Measurements from ENCODE around the gene SPEG. TPM values are rescaled to one million over a fixed set of nuclear protein-coding genes. Genes with fewer than 3 reads are reported as not detected.
A peak's percentile ranks its signal among the peaks of the same experiment; 100 is the strongest.

SPEG gene
- total RNA-seq, 1 experiment from 2014 or later: 30.7 TPM

DNA sequence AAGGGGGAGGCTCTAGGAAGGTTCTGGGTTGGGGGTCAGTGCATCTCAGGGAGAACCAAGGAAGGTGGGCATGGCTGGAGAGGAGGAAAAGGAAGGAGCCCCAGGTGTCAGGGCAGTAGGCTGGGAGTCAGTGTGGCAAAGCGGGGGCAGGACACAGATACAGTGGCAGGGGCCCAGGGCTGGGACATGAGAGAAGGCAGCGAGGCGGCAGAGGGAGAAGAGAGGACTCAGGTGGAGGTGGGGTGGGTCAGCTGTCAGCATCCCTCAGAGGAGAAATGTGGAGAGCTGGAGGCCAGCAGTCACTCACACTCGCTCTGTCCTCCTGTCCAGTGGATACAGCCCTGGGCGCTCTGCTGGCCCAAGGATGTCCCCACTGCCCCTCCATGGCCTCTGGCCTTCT, 58.4 kb downstream of the SPEG start:
- Histone ChIP-seq H3K27me3 (ENCODE audit: low read length) (no peaks in the 10 kb centered on the region), H3K4me2 (ENCODE audit: low read length) (no peak overlapping the region), H3K9me3 (ENCODE audit: low read length) (no peaks in the 10 kb centered on the region), H3K36me3 (ENCODE audit: low read depth, low read length) (no peaks in the 10 kb centered on the region), H4K20me1 (ENCODE audit: low read length) (no peaks in the 10 kb centered on the region), H3K9me2 (replicated peaks; ENCODE audit: low read length) (no peaks in the 10 kb centered on the region), H3F3A (ENCODE audit: low read length, unreplicated experiment) (no peaks in the 10 kb centered on the region), H3K9ac (ENCODE audit: low read length) (no peak overlapping the region), H3K4me1 (ENCODE audit: insufficient read depth, low read length) (peaks cover 6% of the 10 kb centered on the region; the same call in 1 of the 2 replicates), H3K79me2 (ENCODE audit: low read length) (no peaks in the 10 kb centered on the region), H3K27ac (ENCODE audit: low read length) (no peak overlapping the region), H3K4me3 (ENCODE audit: low read length) (no peak overlapping the region), H2AFZ (ENCODE audit: low read length) (no peak overlapping the region)
- ChIA-PET POLR2A (ENCODE audit: unreplicated experiment) (no interaction called here), CTCF (no interaction called here)
- ATAC-seq: no peak
- intact Hi-C loops (cut with micrococcal nuclease): no loop called here
- TF ChIP-seq EZH2phosphoT487 (IDR thresholded peaks at IDR 0.05; ENCODE audit: borderline replicate concordance, low read length) (no peak), CTCF (conservative IDR thresholded peaks at IDR 0.05; ENCODE audit: low read depth, low read length) (no peak), EZH2 (IDR thresholded peaks at IDR 0.05; ENCODE audit: low read length, unreplicated experiment) (no peak)
- no peak for DNase-seq
- BruUV-seq (replicated peaks): no TSS peak

GRCh38 chr2:219494952-219495530, 60.4 kb downstream of the SPEG start:
- Histone ChIP-seq H3K27me3 (ENCODE audit: low read length) (no peaks in the 10 kb centered on the region), H3K9me3 (ENCODE audit: low read length) (no peaks in the 10 kb centered on the region), H3F3A (ENCODE audit: low read length, unreplicated experiment) (no peaks in the 10 kb centered on the region), H4K20me1 (ENCODE audit: low read length) (no peaks in the 10 kb centered on the region), H3K4me2 (ENCODE audit: low read length) (no peak overlapping the region), H3K9ac (ENCODE audit: low read length) (no peak overlapping the region), H2AFZ (ENCODE audit: low read length) (no peak overlapping the region), H3K27ac (ENCODE audit: low read length) (no peak overlapping the region), H3K79me2 (ENCODE audit: low read length) (peaks cover 12% of the 10 kb centered on the region), H3K4me1 (ENCODE audit: insufficient read depth, low read length) (peaks cover 17% of the 10 kb centered on the region), H3K4me3 (ENCODE audit: low read length) (no peak overlapping the region), H3K36me3 (ENCODE audit: low read depth, low read length) (no peaks in the 10 kb centered on the region), H3K9me2 (replicated peaks; ENCODE audit: low read length) (no peaks in the 10 kb centered on the region)
- TF ChIP-seq EZH2 (IDR thresholded peaks at IDR 0.05; ENCODE audit: low read length, unreplicated experiment): no peak
- no peak for TF ChIP-seq CTCF (conservative IDR thresholded peaks at IDR 0.05; ENCODE audit: low read depth, low read length)
- no peak for TF ChIP-seq EZH2phosphoT487 (IDR thresholded peaks at IDR 0.05; ENCODE audit: borderline replicate concordance, low read length)
- no TSS peak for BruUV-seq (replicated peaks)
- intact Hi-C loops (cut with micrococcal nuclease): loop anchor here (1.0 to 5.0 kb wide), 2 partner anchors 35 to 108 kb away; partner anchors contain the start of gene DNPEP
- ATAC-seq: no peak
- CTCF ChIA-PET: interaction anchor here (0.8 to 2.4 kb wide), 4 partner anchors 11 to 35 kb away, joined by 3 to 47 read pairs (median 10); no protein-coding TSS in a partner anchor
- DNase-seq: no peak
- POLR2A ChIA-PET (ENCODE audit: unreplicated experiment): interaction anchor here (0.6 to 0.7 kb wide), 2 partner anchors 35 to 501 kb away, joined by 3 to 4 read pairs; no protein-coding TSS in a partner anchor

- no peak overlapping the region for H3K4me3 ChIP-seq (ENCODE audit: low read length)
- no peak overlapping the region for H2AFZ ChIP-seq (ENCODE audit: low read length)
- DNase-seq (peak; percentile 59), ATAC-seq (no peak)
- POLR2A ChIA-PET (ENCODE audit: unreplicated experiment): interaction anchor here (0.6 to 0.7 kb wide), 3 partner anchors 14 to 502 kb away, joined by 3 to 4 read pairs (median 3); no protein-coding TSS in a partner anchor
- peaks cover 16% of the 10 kb centered on the region for H3K79me2 ChIP-seq (ENCODE audit: low read length)
- H3K27me3 ChIP-seq (ENCODE audit: low read length): no peaks in the 10 kb centered on the region
- H3K4me1 ChIP-seq (ENCODE audit: insufficient read depth, low read length): peaks cover 21% of the 10 kb centered on the region
- H3K36me3 ChIP-seq (ENCODE audit: low read depth, low read length): no peaks in the 10 kb centered on the region
- no peak overlapping the region for H3K9ac ChIP-seq (ENCODE audit: low read length)
- H3K9me3 ChIP-seq (ENCODE audit: low read length): no peaks in the 10 kb centered on the region
- no peaks in the 10 kb centered on the region for H3F3A ChIP-seq (ENCODE audit: low read length, unreplicated experiment)
- no peak overlapping the region for H3K4me2 ChIP-seq (ENCODE audit: low read length)
- H3K9me2 ChIP-seq (replicated peaks; ENCODE audit: low read length): no peaks in the 10 kb centered on the region
- TF ChIP-seq EZH2phosphoT487 (IDR thresholded peaks at IDR 0.05; ENCODE audit: borderline replicate concordance, low read length) (no peak), CTCF (conservative IDR thresholded peaks at IDR 0.05; ENCODE audit: low read depth, low read length) (peak; percentile 74)
- intact Hi-C loops (cut with micrococcal nuclease): loop anchor here (1.0 to 5.0 kb wide), 2 partner anchors 35 to 108 kb away; partner anchors contain the start of gene DNPEP
- no peak overlapping the region for H3K27ac ChIP-seq (ENCODE audit: low read length)
- CTCF ChIA-PET: interaction anchor here (0.5 to 2.4 kb wide), 8 partner anchors 11 to 40 kb away, joined by 3 to 47 read pairs (median 6); no protein-coding TSS in a partner anchor
- no TSS peak for BruUV-seq (replicated peaks)
- no peaks in the 10 kb centered on the region for H4K20me1 ChIP-seq (ENCODE audit: low read length)
These were observed 61.0 kb downstream of the SPEG start for GRCh38 chr2:219495531-219496122.

Measured in PC-3 (cell line).